Measurements from ENCODE around the gene SEMA3A.

DNA sequence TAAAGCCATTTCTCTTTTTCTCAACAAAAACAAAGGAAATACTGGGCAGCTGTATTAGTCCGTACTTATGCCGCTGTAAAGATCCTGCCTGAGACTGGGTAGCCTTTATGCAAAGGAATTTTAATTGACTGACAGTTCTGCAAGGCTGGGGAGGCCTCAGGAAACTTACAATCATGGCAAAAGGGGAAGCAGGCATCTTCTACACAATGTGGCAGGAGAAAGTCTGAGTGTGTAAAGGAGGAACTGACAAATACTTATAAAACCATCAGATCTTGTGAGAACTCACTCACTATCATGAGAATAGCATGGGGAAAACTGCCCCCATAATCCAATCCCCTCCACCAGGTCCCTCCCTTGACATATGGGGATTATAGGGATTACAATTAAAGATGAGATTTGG is 264.3 kb downstream of the SEMA3A start:
- TF ChIP-seq, protein P1, sequence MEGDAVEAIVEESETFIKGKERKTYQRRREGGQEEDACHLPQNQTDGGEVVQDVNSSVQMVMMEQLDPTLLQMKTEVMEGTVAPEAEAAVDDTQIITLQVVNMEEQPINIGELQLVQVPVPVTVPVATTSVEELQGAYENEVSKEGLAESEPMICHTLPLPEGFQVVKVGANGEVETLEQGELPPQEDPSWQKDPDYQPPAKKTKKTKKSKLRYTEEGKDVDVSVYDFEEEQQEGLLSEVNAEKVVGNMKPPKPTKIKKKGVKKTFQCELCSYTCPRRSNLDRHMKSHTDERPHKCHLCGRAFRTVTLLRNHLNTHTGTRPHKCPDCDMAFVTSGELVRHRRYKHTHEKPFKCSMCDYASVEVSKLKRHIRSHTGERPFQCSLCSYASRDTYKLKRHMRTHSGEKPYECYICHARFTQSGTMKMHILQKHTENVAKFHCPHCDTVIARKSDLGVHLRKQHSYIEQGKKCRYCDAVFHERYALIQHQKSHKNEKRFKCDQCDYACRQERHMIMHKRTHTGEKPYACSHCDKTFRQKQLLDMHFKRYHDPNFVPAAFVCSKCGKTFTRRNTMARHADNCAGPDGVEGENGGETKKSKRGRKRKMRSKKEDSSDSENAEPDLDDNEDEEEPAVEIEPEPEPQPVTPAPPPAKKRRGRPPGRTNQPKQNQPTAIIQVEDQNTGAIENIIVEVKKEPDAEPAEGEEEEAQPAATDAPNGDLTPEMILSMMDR (IDR thresholded peaks at IDR 0.05) = no peak
- no peak for TF ChIP-seq POLR2A (IDR thresholded peaks at IDR 0.05)

Data from heart left ventricle (tissue), 13 donors.